ENCODE results near the gene PPP1CC.

GRCh38 chr12:110687396-110688169 lies 55.1 kb downstream of the PPP1CC start:
- TF ChIP-seq EZH2 (IDR thresholded peaks at IDR 0.05; ENCODE audit: borderline replicate concordance, insufficient read depth, low read length, poor library complexity, severe bottlenecking) (no peak), CTCF (IDR thresholded peaks at IDR 0.05; ENCODE audit: poor library complexity, severe bottlenecking) (no peak), POLR2AphosphoS5 (IDR thresholded peaks at IDR 0.05) (no peak), EP300 (conservative IDR thresholded peaks at IDR 0.05; ENCODE audit: poor library complexity, severe bottlenecking) (no peak), SMC3 (conservative IDR thresholded peaks at IDR 0.05; ENCODE audit: poor library complexity) (no peak)

Data from neural cell (in vitro differentiated cells).